A549 treated with Hydrocortisone at 1 μM for 4 hours (cell line): ENCODE results near the gene WASF1. TPM values are rescaled to one million over a fixed set of nuclear protein-coding genes. Genes with fewer than 3 reads are reported as not detected.

Experiments used
- total RNA-seq: library from RNA; stranded (reverse); fragments of 200-300 nt; extraction: Qiagen RNA extraction; gene quantifications from 5 replicates; pipeline ENCODE4 v1.2.3, GENCODE V29; 2022

The WASF1 gene
- 8.2 to 11.9 TPM (median 10.5 TPM) in 5 replicates for total RNA-seq

GRCh38 chr6:110179406-110180227, at the start of gene WASF1:
WASF1 (minus strand) TSS chr6:110179670; CDS start chr6:110127601, 52,069 bp downstream.

DNA sequence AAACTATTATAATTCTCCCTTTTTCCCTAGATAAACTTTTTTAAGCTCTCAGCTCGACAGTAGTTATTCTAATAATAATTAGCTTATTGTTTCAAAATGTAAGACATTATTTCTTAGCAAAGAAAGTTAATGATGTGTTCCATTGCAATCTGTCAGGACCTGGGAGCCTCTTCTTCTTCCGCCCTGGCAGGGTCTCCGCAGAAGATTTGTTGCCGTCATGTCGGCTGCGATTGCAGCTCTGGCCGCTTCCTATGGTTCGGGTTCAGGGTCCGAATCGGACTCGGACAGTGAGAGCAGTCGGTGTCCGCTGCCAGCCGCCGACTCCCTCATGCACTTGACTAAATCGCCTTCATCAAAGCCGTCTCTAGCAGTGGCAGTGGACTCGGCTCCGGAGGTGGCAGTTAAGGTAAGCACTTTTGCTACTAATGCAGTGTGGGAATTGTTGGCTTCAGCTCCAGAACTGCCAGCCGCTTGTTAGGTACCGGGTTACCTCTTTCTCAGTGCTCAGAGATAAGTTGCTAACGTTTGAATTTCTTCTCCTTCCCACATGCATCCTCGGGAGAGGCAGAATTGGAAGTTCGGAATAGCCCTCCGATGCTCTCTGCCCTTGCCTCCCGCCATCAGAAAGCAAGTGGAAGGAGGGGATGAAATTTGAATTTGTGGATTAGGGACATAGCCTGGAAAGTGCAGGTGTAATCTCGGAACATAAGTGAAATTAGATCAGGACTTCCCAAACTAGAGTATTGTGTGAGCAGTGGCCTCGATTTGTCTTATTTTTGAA, 948 bp upstream of the WASF1 start, which contains the start of gene CDC40:
TSS of gene CDC40 (plus strand) at position 200 of the 781 bp plus-strand sequence. CDS start at position 218, 18 bp downstream.

Other genes with a start within 250 kb of the WASF1 start
- gene GPR6, start 201.4 kb downstream of the WASF1 start, total RNA-seq, result not detected in 5 replicates
- gene CDC40, start 757 bp upstream of the WASF1 start, total RNA-seq, result 6.3 to 11.0 TPM (median 8.3 TPM) in 5 replicates
- not detected in 5 replicates for gene METTL24, start 178.7 kb upstream of the WASF1 start, total RNA-seq
- gene DDO, start 235.9 kb upstream of the WASF1 start, total RNA-seq, result 0.08 to 0.16 TPM (median 0.08 TPM) in 5 replicates